Measurements from ENCODE around the gene IL23R.
"Not testable (repeated sequence)": the region's sequence is repeated elsewhere in the genome, so short reads cannot be mapped to it uniquely, and the experiment has no call there.

IL23R gene

GRCh38 chr1:67166196-67166595 is at the start of gene IL23R:
IL23R (plus strand) TSS chr1:67166454; CDS start chr1:67168121, 1,667 bp downstream.
- Mint-ChIP-seq H3K36me3 (peaks cover 2% of the 10 kb centered on the region), H3K27me3 (no peaks in the 10 kb centered on the region), H3K4me1 (peaks cover 52% of the 10 kb centered on the region), H3K27ac (peak within 1 kb of the TSS; percentile 80), H3K9me3 (no peaks in the 10 kb centered on the region), H3K4me3 (peak within 1 kb of the TSS; percentile 57)

- Mint-ChIP-seq H3K9me3 (peaks cover 10% of the 10 kb centered on the region), H3K36me3 (peaks cover 2% of the 10 kb centered on the region), H3K4me3 (no peak overlapping the region), H3K27ac (no peak overlapping the region), H3K4me1 (peaks cover 26% of the 10 kb centered on the region), H3K27me3 (no peaks in the 10 kb centered on the region)
These were observed 48.1 kb upstream of the IL23R start for GRCh38 chr1:67118191-67118590.

GRCh38 chr1:67118646-67119045 is 47.6 kb upstream of the IL23R start:
- H3K4me3 Mint-ChIP-seq, result no peak overlapping the region
- peaks cover 26% of the 10 kb centered on the region for H3K4me1 Mint-ChIP-seq

GRCh38 chr1:67120855-67121619 is 45.2 kb upstream of the IL23R start:
- H3K27ac Mint-ChIP-seq, result no peak overlapping the region
- H3K4me1 Mint-ChIP-seq, result peaks cover 28% of the 10 kb centered on the region
- H3K36me3 Mint-ChIP-seq, result no peaks in the 10 kb centered on the region
- peaks cover 5% of the 10 kb centered on the region for H3K9me3 Mint-ChIP-seq
- H3K4me3 Mint-ChIP-seq, result no peak overlapping the region
- no peaks in the 10 kb centered on the region for H3K27me3 Mint-ChIP-seq

More at GRCh38 chr1:67118646-67119045, 47.6 kb upstream of the IL23R start:
- Mint-ChIP-seq H3K27ac (no peak overlapping the region), H3K9me3 (peaks cover 10% of the 10 kb centered on the region), H3K36me3 (peaks cover 2% of the 10 kb centered on the region), H3K27me3 (no peaks in the 10 kb centered on the region)

- Mint-ChIP-seq H3K9me3 (peaks cover 2% of the 10 kb centered on the region), H3K27ac (no peak overlapping the region)
These were observed 41.8 kb upstream of the IL23R start for GRCh38 chr1:67124455-67124854.

GRCh38 chr1:67126111-67126746 is 40.0 kb upstream of the IL23R start:
- no peaks in the 10 kb centered on the region for H3K27me3 Mint-ChIP-seq

More at GRCh38 chr1:67124455-67124854, 41.8 kb upstream of the IL23R start:
- Mint-ChIP-seq H3K4me1 (peaks cover 16% of the 10 kb centered on the region), H3K36me3 (no peaks in the 10 kb centered on the region), H3K27me3 (no peaks in the 10 kb centered on the region), H3K4me3 (no peak overlapping the region)

GRCh38 chr1:67126974-67127373 is 39.3 kb upstream of the IL23R start:
- H3K4me3 Mint-ChIP-seq, result no peak overlapping the region
- H3K36me3 Mint-ChIP-seq, result no peaks in the 10 kb centered on the region
- peaks cover 12% of the 10 kb centered on the region for H3K4me1 Mint-ChIP-seq
- H3K27me3 Mint-ChIP-seq, result no peaks in the 10 kb centered on the region
- H3K9me3 Mint-ChIP-seq, result no peaks in the 10 kb centered on the region
- H3K27ac Mint-ChIP-seq, result no peak overlapping the region

More at GRCh38 chr1:67126111-67126746, 40.0 kb upstream of the IL23R start:
- Mint-ChIP-seq H3K27ac (no peak overlapping the region), H3K4me3 (no peak overlapping the region), H3K4me1 (peaks cover 14% of the 10 kb centered on the region), H3K36me3 (no peaks in the 10 kb centered on the region), H3K9me3 (no peaks in the 10 kb centered on the region)

GRCh38 chr1:67130673-67131072 is 35.6 kb upstream of the IL23R start:
- Mint-ChIP-seq H3K9me3 (no peaks in the 10 kb centered on the region), H3K27me3 (peaks cover 3% of the 10 kb centered on the region), H3K4me3 (no peak overlapping the region), H3K4me1 (peaks cover 13% of the 10 kb centered on the region), H3K27ac (no peak overlapping the region), H3K36me3 (no peaks in the 10 kb centered on the region)

- no peak overlapping the region for H3K27ac Mint-ChIP-seq
- H3K9me3 Mint-ChIP-seq, result no peaks in the 10 kb centered on the region
- no peaks in the 10 kb centered on the region for H3K36me3 Mint-ChIP-seq
- H3K27me3 Mint-ChIP-seq, result peaks cover 3% of the 10 kb centered on the region
- no peak overlapping the region for H3K4me3 Mint-ChIP-seq
- H3K4me1 Mint-ChIP-seq, result peaks cover 7% of the 10 kb centered on the region
These were observed 33.1 kb upstream of the IL23R start for GRCh38 chr1:67133177-67133576.

GRCh38 chr1:67134695-67135094 is 31.6 kb upstream of the IL23R start, which contains the start of gene C1orf141:
C1orf141 (minus strand) TSS chr1:67134970; CDS start chr1:67127240, 7,730 bp downstream.
- peak within 1 kb of the TSS; percentile 48 for H3K27ac Mint-ChIP-seq
- peaks cover 3% of the 10 kb centered on the region for H3K27me3 Mint-ChIP-seq
- peak within 1 kb of the TSS; percentile 83 for H3K4me3 Mint-ChIP-seq
- H3K4me1 Mint-ChIP-seq, result peaks cover 7% of the 10 kb centered on the region
- no peaks in the 10 kb centered on the region for H3K36me3 Mint-ChIP-seq
- no peaks in the 10 kb centered on the region for H3K9me3 Mint-ChIP-seq

GRCh38 chr1:67135354-67135753 is 30.9 kb upstream of the IL23R start:
- Mint-ChIP-seq H3K36me3 (no peaks in the 10 kb centered on the region), H3K27me3 (peaks cover 3% of the 10 kb centered on the region), H3K27ac (no peak overlapping the region), H3K4me1 (peaks cover 7% of the 10 kb centered on the region), H3K9me3 (no peaks in the 10 kb centered on the region), H3K4me3 (peak overlapping the region; percentile 83)

- Mint-ChIP-seq H3K27me3 (peaks cover 3% of the 10 kb centered on the region), H3K4me1 (peaks cover 20% of the 10 kb centered on the region), H3K36me3 (no peaks in the 10 kb centered on the region), H3K27ac (no peak overlapping the region), H3K4me3 (no peak overlapping the region), H3K9me3 (no peaks in the 10 kb centered on the region)
These were observed 28.9 kb upstream of the IL23R start for GRCh38 chr1:67137307-67137753.

- no peak overlapping the region for H3K27ac Mint-ChIP-seq
- H3K27me3 Mint-ChIP-seq, result peaks cover 3% of the 10 kb centered on the region
- H3K9me3 Mint-ChIP-seq, result no peaks in the 10 kb centered on the region
- no peaks in the 10 kb centered on the region for H3K36me3 Mint-ChIP-seq
- H3K4me3 Mint-ChIP-seq, result no peak overlapping the region
- peaks cover 34% of the 10 kb centered on the region for H3K4me1 Mint-ChIP-seq
These were observed 27.3 kb upstream of the IL23R start for GRCh38 chr1:67138813-67139499.

- H3K27me3 Mint-ChIP-seq, result no peaks in the 10 kb centered on the region
- peaks cover 39% of the 10 kb centered on the region for H3K4me1 Mint-ChIP-seq
- H3K36me3 Mint-ChIP-seq, result no peaks in the 10 kb centered on the region
- H3K4me3 Mint-ChIP-seq, result no peak overlapping the region
- H3K27ac Mint-ChIP-seq, result no peak overlapping the region
- H3K9me3 Mint-ChIP-seq, result no peaks in the 10 kb centered on the region
These were observed 25.8 kb upstream of the IL23R start for GRCh38 chr1:67140460-67140859.

GRCh38 chr1:67141832-67142231 is 24.4 kb upstream of the IL23R start:
- H3K27me3 Mint-ChIP-seq, H3K9me3 Mint-ChIP-seq, H3K36me3 Mint-ChIP-seq, H3K4me3 Mint-ChIP-seq: not testable (repeated sequence)
- Mint-ChIP-seq H3K4me1 (peaks cover 49% of the 10 kb centered on the region), H3K27ac (peak overlapping the region; percentile 86)

GRCh38 chr1:67142931-67143330 is 23.3 kb upstream of the IL23R start:
- Mint-ChIP-seq H3K4me3 (peak overlapping the region; percentile 37), H3K9me3 (no peaks in the 10 kb centered on the region), H3K27ac (peak overlapping the region; percentile 89), H3K27me3 (no peaks in the 10 kb centered on the region), H3K36me3 (no peaks in the 10 kb centered on the region), H3K4me1 (peaks cover 50% of the 10 kb centered on the region)

All from activated naive CD4-positive, alpha-beta T cell treated with anti-CD3 and anti-CD28 coated beads, Interleukin-2, amount 50 U/mL, for 24 hours (primary cell).